ENCODE results near the gene KRTAP19-7.

GRCh38 chr21:30567617-30568016 lies 6.5 kb upstream of the KRTAP19-7 start:
- no peak for TF ChIP-seq RAD21 (IDR thresholded peaks at IDR 0.05; ENCODE audit: low read depth)
- TF ChIP-seq JUND (IDR thresholded peaks at IDR 0.05) = no peak
- no peak for TF ChIP-seq CTCF (IDR thresholded peaks at IDR 0.05 in 2 of 3, conservative IDR thresholded peaks at IDR 0.05 in 1 of 3; ENCODE audit: borderline replicate concordance in 1 of 3, insufficient read depth in 1 of 3, low read depth in 2 of 3, low read length in 2 of 3)
- TF ChIP-seq SP1 (IDR thresholded peaks at IDR 0.05; ENCODE audit: low read depth) = no peak
- TF ChIP-seq EZH2phosphoT487 (IDR thresholded peaks at IDR 0.05; ENCODE audit: borderline replicate concordance) = no peak
- TF ChIP-seq MAX (IDR thresholded peaks at IDR 0.05) = no peak
- TF ChIP-seq YY1 (IDR thresholded peaks at IDR 0.05; ENCODE audit: extremely low read depth, insufficient replicate concordance, low read depth, low read length) = no peak
- TF ChIP-seq POLR2AphosphoS5 (IDR thresholded peaks at IDR 0.05; ENCODE audit: low read depth, low read length) = no peak
- no peak for TF ChIP-seq POLR2A (IDR thresholded peaks at IDR 0.05; ENCODE audit: borderline replicate concordance, extremely low read depth, insufficient read depth, insufficient read length)
- no peak for TF ChIP-seq TCF7L2 (IDR thresholded peaks at IDR 0.05; ENCODE audit: borderline replicate concordance, extremely low read depth, insufficient read depth, insufficient read length)
- TF ChIP-seq EGR1 (IDR thresholded peaks at IDR 0.05; ENCODE audit: low read depth) = no peak
- TF ChIP-seq ZFX (IDR thresholded peaks at IDR 0.05) = no peak

Data from HCT116 (cell line).